ENCODE measurements around the gene ZMPSTE24. TPM values are rescaled to one million over a fixed set of nuclear protein-coding genes. Genes with fewer than 3 reads are reported as not detected.

The ZMPSTE24 gene
- total RNA-seq, 1 experiment from 2014 or later, result 65.4 TPM

- H3K4me3 ChIP-seq (ENCODE audit: low read depth in 2 of 2, low read length in 2 of 2), result no peak overlapping the region
- in situ Hi-C loops (cut with HindIII; ENCODE audit: low pct_unique_long_range_greater_than_20kb, low sequenced_read_pairs), result no loop called here
- no peaks in the 10 kb centered on the region; the same call in 1 of the 2 replicates for H3K27me3 ChIP-seq (ENCODE audit: control insufficient read depth, insufficient read depth, low read length)
- TF ChIP-seq REST (IDR thresholded peaks at IDR 0.05; ENCODE audit: insufficient read depth in 1 of 2, low read depth in 2 of 2, low read length in 1 of 2), result no peak
- TF ChIP-seq POLR2AphosphoS5 (IDR thresholded peaks at IDR 0.05; ENCODE audit: low read depth, low read length), result no peak
- no peak for TF ChIP-seq TCF7L2 (IDR thresholded peaks at IDR 0.05; ENCODE audit: low read depth, low read length)
- TF ChIP-seq CTCF (IDR thresholded peaks at IDR 0.05), result no peak
- ChIA-PET CTCF (no interaction called here), POLR2A (no interaction called here)
- intact Hi-C loops (cut with micrococcal nuclease; ENCODE audit: unreplicated experiment), result no loop called here
- no peaks in the 10 kb centered on the region; the same call in none of the 2 replicates for H3K4me1 ChIP-seq (ENCODE audit: control insufficient read depth, insufficient read depth, low read length)
- no TSS peak for BruUV-seq (replicated peaks)
- H3K27ac ChIP-seq (ENCODE audit: low read length), result no peak overlapping the region
- H3K36me3 ChIP-seq (ENCODE audit: control insufficient read depth, insufficient read depth, low read length), result no peaks in the 10 kb centered on the region
- DNase-seq (ENCODE audit: low read depth, low spot score), result no peak
- no peak for ATAC-seq
- H3K9me3 ChIP-seq (ENCODE audit: control insufficient read depth, insufficient read depth, low read depth, low read length), result no peaks in the 10 kb centered on the region
These were observed 54.5 kb downstream of the ZMPSTE24 start for GRCh38 chr1:40312238-40313205.

GRCh38 chr1:40313329-40313957, 55.4 kb downstream of the ZMPSTE24 start:
- ChIA-PET CTCF (no interaction called here), POLR2A (interaction anchor here (0.6 kb wide), 1 partner anchor 120 kb away, joined by 3 read pairs; no protein-coding TSS in a partner anchor)
- intact Hi-C loops (cut with micrococcal nuclease; ENCODE audit: unreplicated experiment), result no loop called here

More at GRCh38 chr1:40313329-40313957, 55.4 kb downstream of the ZMPSTE24 start:
- no TSS peak for BruUV-seq (replicated peaks)
- no peak for TF ChIP-seq CTCF (IDR thresholded peaks at IDR 0.05)
- TF ChIP-seq SIN3A (IDR thresholded peaks at IDR 0.05; ENCODE audit: borderline replicate concordance, insufficient read depth, low read depth, low read length), result no peak
- no peak for TF ChIP-seq TCF7L2 (IDR thresholded peaks at IDR 0.05; ENCODE audit: low read depth, low read length)
- TF ChIP-seq REST (IDR thresholded peaks at IDR 0.05; ENCODE audit: insufficient read depth in 1 of 2, low read depth in 2 of 2, low read length in 1 of 2), result no peak
- no peak for TF ChIP-seq POLR2AphosphoS5 (IDR thresholded peaks at IDR 0.05; ENCODE audit: low read depth, low read length)
- Histone ChIP-seq H3K4me1 (ENCODE audit: control insufficient read depth, insufficient read depth, low read length) (no peaks in the 10 kb centered on the region; the same call in none of the 2 replicates), H3K27ac (ENCODE audit: low read length) (no peak overlapping the region), H3K27me3 (ENCODE audit: control insufficient read depth, insufficient read depth, low read length) (no peaks in the 10 kb centered on the region; the same call in 1 of the 2 replicates), H3K4me3 (ENCODE audit: low read depth in 2 of 2, low read length in 2 of 2) (no peak overlapping the region), H3K9me3 (ENCODE audit: control insufficient read depth, insufficient read depth, low read depth, low read length) (no peaks in the 10 kb centered on the region), H3K36me3 (ENCODE audit: control insufficient read depth, insufficient read depth, low read length) (no peaks in the 10 kb centered on the region)
- DNase-seq (ENCODE audit: low read depth, low spot score) (no peak), ATAC-seq (no peak)
- in situ Hi-C loops (cut with HindIII; ENCODE audit: low pct_unique_long_range_greater_than_20kb, low sequenced_read_pairs), result no loop called here
